HepG2 (cell line): ENCODE measurements around the gene G6PC3. TPM values are rescaled to one million over a fixed set of nuclear protein-coding genes. Genes with fewer than 3 reads are reported as not detected.

Source experiments
- ATF7 ChIP-seq, 2 experiments: fragments of 450-650 bp in 1 of 2; sonication (generic) in 1 of 2; formaldehyde crosslinking in 1 of 2; IDR thresholded peaks; 2 replicates each; pipeline versions ENCODE4 v1.4.0 to v1.6.1; 2016 to 2020; ENCODE audit warnings: antibody characterized with exemption in 1 of 2, mild to moderate bottlenecking in 1 of 2, missing genetic modification reagents in 1 of 2
- EHMT2 ChIP-seq: fragments of 200-600 bp; sonication (generic); IDR thresholded peaks from 2 replicates; pipeline ENCODE4 v1.7.0; 2017; ENCODE audit warnings: antibody characterized with exemption, low read depth, low read length, borderline replicate concordance
- GLI4 ChIP-seq: sonication (generic); formaldehyde crosslinking; IDR thresholded peaks from 2 replicates; pipeline ENCODE4 v1.5.1; 2020; ENCODE audit warnings: missing genetic modification reagents, mild to moderate bottlenecking, moderate library complexity, borderline replicate concordance
- HIC2 ChIP-seq: sonication (generic); formaldehyde crosslinking; IDR thresholded peaks from 2 replicates; pipeline ENCODE4 v1.9.0; 2022; ENCODE audit warnings: low read depth, missing genetic modification reagents
- KDM4B ChIP-seq: sonication (generic); formaldehyde crosslinking; IDR thresholded peaks from 2 replicates; pipeline ENCODE4 v1.4.0; 2020; ENCODE audit warnings: missing genetic modification reagents
- NONO ChIP-seq, 2 experiments: fragments of 450-650 bp in 1 of 2; sonication (generic) in 1 of 2; formaldehyde crosslinking in 1 of 2; IDR thresholded peaks in 1 of 2; conservative IDR thresholded peaks in 1 of 2; 2 replicates each; pipeline versions ENCODE4 v1.6.1 to v1.8.0; 2017 to 2022; ENCODE audit warnings: mild to moderate bottlenecking in 1 of 2, missing genetic modification reagents in 1 of 2, moderate library complexity in 1 of 2
- NR2F1 ChIP-seq, 2 experiments: fragments of 450-650 bp in 1 of 2; formaldehyde crosslinking in 1 of 2; IDR thresholded peaks; 2 replicates each; pipeline versions ENCODE4 v1.5.0 to v1.6.1; 2016 to 2020; ENCODE audit warnings: mild to moderate bottlenecking in 1 of 2, missing compliant biosample characterization in 1 of 2, missing genetic modification reagents in 1 of 2, moderate library complexity in 1 of 2
- PATZ1 ChIP-seq: sonication (generic); formaldehyde crosslinking; IDR thresholded peaks from 2 replicates; pipeline ENCODE4 v1.4.0; 2020; ENCODE audit warnings: missing genetic modification reagents
- TEAD3 ChIP-seq: optimal IDR thresholded peaks from 2 replicates; pipeline ENCODE3; 2016; ENCODE audit warnings: borderline replicate concordance
- ZFYVE20 ChIP-seq: sonication (generic); formaldehyde crosslinking; IDR thresholded peaks from 2 replicates; pipeline ENCODE4 v1.8.0; 2023; ENCODE audit warnings: low read depth, mild to moderate bottlenecking, moderate library complexity, missing genetic modification reagents, borderline replicate concordance
- ZIK1 ChIP-seq: sonication (generic); formaldehyde crosslinking; IDR thresholded peaks from 2 replicates; pipeline ENCODE4 v1.5.0; 2020; ENCODE audit warnings: mild to moderate bottlenecking, low read depth, missing genetic modification reagents, borderline replicate concordance
- ZNF207 ChIP-seq: fragments of 450-650 bp; IDR thresholded peaks from 2 replicates; pipeline ENCODE4 v1.6.1; 2016; ENCODE audit warnings: antibody characterized with exemption, borderline replicate concordance
- ZNF331 ChIP-seq: sonication (generic); formaldehyde crosslinking; IDR thresholded peaks from 2 replicates; pipeline ENCODE4 v1.4.0; 2020; ENCODE audit warnings: missing genetic modification reagents
- ZNF432 ChIP-seq: sonication (generic); formaldehyde crosslinking; IDR thresholded peaks from 2 replicates; pipeline ENCODE4 v1.5.0; 2020; ENCODE audit warnings: missing genetic modification reagents, mild to moderate bottlenecking, borderline replicate concordance
- ZNF441 ChIP-seq: sonication (generic); formaldehyde crosslinking; IDR thresholded peaks from 2 replicates; pipeline ENCODE4 v1.7.0; 2021; ENCODE audit warnings: missing genetic modification reagents, borderline replicate concordance
- ZNF570 ChIP-seq: sonication (generic); formaldehyde crosslinking; IDR thresholded peaks from 2 replicates; pipeline ENCODE4 v1.4.0; 2020; ENCODE audit warnings: mild to moderate bottlenecking, missing genetic modification reagents, borderline replicate concordance
- ZNF597 ChIP-seq: sonication (generic); formaldehyde crosslinking; IDR thresholded peaks from 2 replicates; pipeline ENCODE4 v1.5.0; 2020; ENCODE audit warnings: missing genetic modification reagents
- ZNF7 ChIP-seq: IDR thresholded peaks from 2 replicates; pipeline ENCODE4 v1.6.1; 2016; ENCODE audit warnings: missing biosample characterization, missing genetic modification reagents
- ZNF784 ChIP-seq: sonication (generic); formaldehyde crosslinking; IDR thresholded peaks from 2 replicates; pipeline ENCODE4 v1.5.1; 2020; ENCODE audit warnings: missing genetic modification reagents, mild to moderate bottlenecking, borderline replicate concordance
- ZSCAN21 ChIP-seq: sonication (generic); formaldehyde crosslinking; IDR thresholded peaks from 2 replicates; pipeline ENCODE4 v1.8.0; 2022; ENCODE audit warnings: mild to moderate bottlenecking, missing genetic modification reagents, moderate library complexity, borderline replicate concordance
- polyA plus RNA-seq, 8 experiments: library from polyadenylated mRNA; depleted of rRNA in 3 of 8; stranded (reverse) in 7 of 8; unstranded in 1 of 8; fragments of >200 nt; fragmentation: Illumina TruSeq in 4 of 8; extraction: Trizol in 4 of 8; gene quantifications; 2 replicates each; pipeline versions ENCODE4 v1.2.1 to v1.2.3, GENCODE V29; 2011 to 2016; ENCODE audit warnings: low read depth in 4 of 8, missing spikeins in 1 of 8, mixed read lengths in 1 of 8; ENCODE audit not compliant: insufficient read depth in 1 of 8
- total RNA-seq, 5 experiments: library from RNA; depleted of rRNA; stranded (reverse); fragments of >200 nt; fragmentation: Illumina TruSeq; extraction: Trizol; gene quantifications; 2 replicates each; pipeline ENCODE4 v1.2.3, GENCODE V29; 2016; ENCODE audit warnings: low read depth in 1 of 5

Gene G6PC3
- total and polyA plus RNA-seq, 2 of the 13 experiments (the other 11 are each of a cell fraction or from before 2014, with no cell fraction given), result 38.5 to 75.8 TPM

- no peak for TF ChIP-seq ZNF570 (CRISPR knock-in tag)
- TF ChIP-seq ZNF597, result no peak
- 0 out of 2 replicates have a peak, but pooled peaks have one; percentile 59 for TF ChIP-seq HIC2
- no peak for TF ChIP-seq ZSCAN21 (CRISPR knock-in tag)
- peak; percentile 46; the same call in 1 of the 2 replicates for TF ChIP-seq ZNF784
- TF ChIP-seq EHMT2, result no peak
- no peak for TF ChIP-seq KDM4B (CRISPR knock-in tag)
- TF ChIP-seq TEAD3 (CRISPR knock-in tag), result peak; percentile 98
- no peak for TF ChIP-seq NONO (IDR thresholded peaks at IDR 0.05)
- TF ChIP-seq NONO (CRISPR knock-in tag; conservative IDR thresholded peaks at IDR 0.05), result peak; percentile 80; the same call in 1 of the 2 replicates
- TF ChIP-seq ZNF7, result no peak
- TF ChIP-seq ZNF207, result no peak
- peak; percentile 72; the same call in 1 of the 2 replicates for TF ChIP-seq ZNF441 (CRISPR knock-in tag)
- TF ChIP-seq GLI4 (CRISPR knock-in tag), result no peak
- TF ChIP-seq ZFYVE20, result no peak
- TF ChIP-seq PATZ1, result peak; percentile 98
- no peak for TF ChIP-seq ATF7 (IDR thresholded peaks at IDR 0.05)
- TF ChIP-seq ATF7 (CRISPR knock-in tag; IDR thresholded peaks at IDR 0.05), result peak; percentile 89
- TF ChIP-seq ZNF432 (CRISPR knock-in tag), result no peak
- TF ChIP-seq ZIK1, result no peak
- peak in 1 of 2 experiments; percentile 64; a peak in 2 of 4 replicates for TF ChIP-seq NR2F1 (CRISPR knock-in tag; IDR thresholded peaks at IDR 0.05)
- TF ChIP-seq ZNF331, result peak; percentile 60
These were observed 38.1 kb downstream of the G6PC3 start (continued) for GRCh38 chr17:44108440-44109311.
